Measurements from ENCODE around the gene PIP5K1C. TPM values are rescaled to one million over a fixed set of nuclear protein-coding genes. Genes with fewer than 3 reads are reported as not detected.

The PIP5K1C gene
- total RNA-seq, 2 experiments from 2014 or later = 7.3 to 7.5 TPM

DNA sequence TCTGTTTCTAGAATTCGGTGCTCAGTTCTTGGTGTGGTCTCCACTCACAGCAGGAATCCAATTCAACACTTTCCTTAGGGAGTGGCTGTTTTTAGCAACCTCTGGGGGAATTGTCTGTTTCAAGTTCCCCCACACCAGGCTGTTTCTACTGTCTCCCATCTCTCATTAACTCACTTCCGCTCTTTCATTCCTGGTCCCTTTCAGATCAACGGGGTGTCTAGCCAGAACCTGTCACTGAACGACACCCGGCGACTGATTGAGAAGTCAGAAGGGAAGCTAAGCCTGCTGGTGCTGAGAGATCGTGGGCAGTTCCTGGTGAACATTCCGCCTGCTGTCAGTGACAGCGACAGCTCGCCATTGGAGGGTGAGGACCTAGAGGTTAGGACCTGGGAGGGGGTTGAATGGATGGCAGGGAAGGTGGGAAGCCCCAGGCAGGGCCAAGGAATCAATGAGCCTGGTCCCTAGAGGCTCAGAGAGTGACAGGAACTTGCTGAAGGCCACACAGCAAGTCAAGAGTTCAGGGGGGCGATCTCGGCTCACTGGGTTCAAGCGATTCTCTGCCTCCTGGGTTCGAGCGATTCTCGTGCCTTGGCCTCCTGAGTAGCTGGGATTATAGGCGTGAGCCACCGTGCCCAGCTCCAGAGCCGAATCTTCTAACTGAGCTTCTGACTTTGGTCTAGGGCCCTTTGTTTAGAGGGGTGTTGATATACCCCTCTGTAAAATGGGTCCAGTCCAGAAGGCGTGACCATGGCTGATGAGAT is 33.5 kb upstream of the PIP5K1C start:
- CTCF ChIA-PET = no interaction called here
- no peaks in the 10 kb centered on the region for H3K36me3 Mint-ChIP-seq (ENCODE audit: low read depth)

GRCh38 chr19:3732108-3732507 is 31.8 kb upstream of the PIP5K1C start:
- Mint-ChIP-seq H3K36me3 (ENCODE audit: low read depth) (no peaks in the 10 kb centered on the region), H3K4me1 (ENCODE audit: low read depth) (no peaks in the 10 kb centered on the region), H3K27me3 (ENCODE audit: low read depth) (no peaks in the 10 kb centered on the region), H3K9me3 (no peaks in the 10 kb centered on the region), H3K4me3 (no peak overlapping the region), H3K27ac (no peak overlapping the region)
- CTCF ChIA-PET = interaction anchor here (0.7 kb wide), 1 partner anchor 11 kb away, joined by 4 read pairs; no protein-coding TSS in a partner anchor
- DNase-seq = no peak
- intact Hi-C loops (cut with micrococcal nuclease) = no loop called here

More for the DNA sequence above, 33.5 kb upstream of the PIP5K1C start:
- H3K4me1 Mint-ChIP-seq (ENCODE audit: low read depth) = peaks cover 3% of the 10 kb centered on the region
- H3K9me3 Mint-ChIP-seq = no peaks in the 10 kb centered on the region
- intact Hi-C loops (cut with micrococcal nuclease) = no loop called here
- H3K4me3 Mint-ChIP-seq = no peak overlapping the region
- no peak overlapping the region for H3K27ac Mint-ChIP-seq
- DNase-seq = no peak
- no peaks in the 10 kb centered on the region for H3K27me3 Mint-ChIP-seq (ENCODE audit: low read depth)

GRCh38 chr19:3730457-3730958 is 30.2 kb upstream of the PIP5K1C start:
- H3K4me3 Mint-ChIP-seq = no peak overlapping the region
- no peak overlapping the region for H3K27ac Mint-ChIP-seq
- CTCF ChIA-PET = no interaction called here
- H3K4me1 Mint-ChIP-seq (ENCODE audit: low read depth) = no peaks in the 10 kb centered on the region
- H3K36me3 Mint-ChIP-seq (ENCODE audit: low read depth) = no peaks in the 10 kb centered on the region
- DNase-seq = no peak
- no peaks in the 10 kb centered on the region for H3K9me3 Mint-ChIP-seq
- no peaks in the 10 kb centered on the region for H3K27me3 Mint-ChIP-seq (ENCODE audit: low read depth)
- intact Hi-C loops (cut with micrococcal nuclease) = no loop called here

- Mint-ChIP-seq H3K36me3 (ENCODE audit: low read depth) (no peaks in the 10 kb centered on the region), H3K27ac (no peak overlapping the region), H3K9me3 (no peaks in the 10 kb centered on the region), H3K4me3 (no peak overlapping the region), H3K27me3 (ENCODE audit: low read depth) (peaks cover 6% of the 10 kb centered on the region), H3K4me1 (ENCODE audit: low read depth) (peaks cover 7% of the 10 kb centered on the region)
- CTCF ChIA-PET = interaction anchor here (0.7 kb wide), 1 partner anchor 284 kb away, joined by 3 read pairs; no protein-coding TSS in a partner anchor
- DNase-seq = no peak
- intact Hi-C loops (cut with micrococcal nuclease) = no loop called here
These were observed 25.5 kb upstream of the PIP5K1C start for GRCh38 chr19:3725640-3726310.

- Mint-ChIP-seq H3K4me3 (no peak overlapping the region), H3K27ac (no peak overlapping the region), H3K9me3 (no peaks in the 10 kb centered on the region), H3K36me3 (ENCODE audit: low read depth) (no peaks in the 10 kb centered on the region), H3K4me1 (ENCODE audit: low read depth) (peaks cover 7% of the 10 kb centered on the region), H3K27me3 (ENCODE audit: low read depth) (peaks cover 6% of the 10 kb centered on the region)
- CTCF ChIA-PET = interaction anchor here (0.7 kb wide), 1 partner anchor 283 kb away, joined by 3 read pairs; no protein-coding TSS in a partner anchor
- no peak for DNase-seq
- intact Hi-C loops (cut with micrococcal nuclease) = no loop called here
These were observed 24.9 kb upstream of the PIP5K1C start for GRCh38 chr19:3725121-3725520.

DNA sequence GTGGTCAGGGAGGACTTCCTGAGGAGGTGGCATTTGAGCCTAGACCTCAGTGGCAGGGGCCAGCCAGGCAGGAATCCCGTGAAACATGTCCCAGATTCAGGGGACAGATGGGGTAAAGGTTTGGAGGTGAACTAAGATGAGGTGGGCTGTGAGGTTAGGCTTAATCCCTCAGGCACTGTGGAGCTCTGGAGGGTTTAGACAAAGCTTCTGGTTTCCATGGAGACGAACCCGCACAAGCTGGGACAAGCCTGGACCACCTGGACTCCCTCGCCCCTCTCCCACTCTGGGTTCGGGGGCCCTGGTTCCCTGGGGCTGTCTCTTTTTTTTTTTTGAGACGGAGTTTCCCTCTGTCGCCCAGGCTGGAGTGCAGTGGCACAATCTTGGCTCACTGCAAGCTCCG is 23.6 kb upstream of the PIP5K1C start:
- DNase-seq = no peak
- peaks cover 7% of the 10 kb centered on the region for H3K4me1 Mint-ChIP-seq (ENCODE audit: low read depth)
- CTCF ChIA-PET = interaction anchor here (0.7 kb wide), 1 partner anchor 58 kb away, joined by 3 read pairs; no protein-coding TSS in a partner anchor
- no peak overlapping the region for H3K4me3 Mint-ChIP-seq
- no peaks in the 10 kb centered on the region for H3K36me3 Mint-ChIP-seq (ENCODE audit: low read depth)
- H3K27me3 Mint-ChIP-seq (ENCODE audit: low read depth) = peaks cover 9% of the 10 kb centered on the region
- no peak overlapping the region for H3K27ac Mint-ChIP-seq
- intact Hi-C loops (cut with micrococcal nuclease) = no loop called here
- no peaks in the 10 kb centered on the region for H3K9me3 Mint-ChIP-seq

DNA sequence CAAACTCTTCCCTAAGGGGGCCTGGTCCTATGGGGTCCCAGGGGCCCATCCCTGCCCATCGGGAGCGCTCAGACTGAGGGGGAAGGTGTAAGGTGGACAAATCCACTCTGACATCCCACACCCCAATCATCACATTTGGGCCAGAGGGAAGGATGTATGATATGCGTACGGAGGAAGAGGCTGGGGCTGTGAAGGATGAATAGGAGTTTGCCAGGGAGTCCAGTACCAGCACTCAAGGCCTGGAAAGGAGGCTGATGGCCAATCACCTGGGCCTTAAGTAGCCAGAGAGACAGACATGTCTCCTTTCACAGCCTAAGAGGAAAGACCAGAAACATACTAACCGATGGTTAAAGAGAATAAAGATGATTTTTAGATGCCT is 22.8 kb upstream of the PIP5K1C start:
- no peaks in the 10 kb centered on the region for H3K9me3 Mint-ChIP-seq
- intact Hi-C loops (cut with micrococcal nuclease) = no loop called here
- CTCF ChIA-PET = interaction anchor here (0.7 kb wide), 1 partner anchor 57 kb away, joined by 3 read pairs; no protein-coding TSS in a partner anchor

GRCh38 chr19:3722443-3723109 is 22.3 kb upstream of the PIP5K1C start:
- no peaks in the 10 kb centered on the region for H3K9me3 Mint-ChIP-seq
- no peak for DNase-seq
- no peak overlapping the region for H3K27ac Mint-ChIP-seq
- peak overlapping the region; percentile 20 for H3K4me3 Mint-ChIP-seq
- peaks cover 9% of the 10 kb centered on the region for H3K27me3 Mint-ChIP-seq (ENCODE audit: low read depth)
- no peaks in the 10 kb centered on the region for H3K36me3 Mint-ChIP-seq (ENCODE audit: low read depth)
- CTCF ChIA-PET = no interaction called here
- intact Hi-C loops (cut with micrococcal nuclease) = no loop called here
- peaks cover 7% of the 10 kb centered on the region for H3K4me1 Mint-ChIP-seq (ENCODE audit: low read depth)

More for the DNA sequence above, 22.8 kb upstream of the PIP5K1C start:
- no peak for DNase-seq
- no peaks in the 10 kb centered on the region for H3K36me3 Mint-ChIP-seq (ENCODE audit: low read depth)
- H3K27ac Mint-ChIP-seq = no peak overlapping the region
- H3K27me3 Mint-ChIP-seq (ENCODE audit: low read depth) = peaks cover 9% of the 10 kb centered on the region
- H3K4me3 Mint-ChIP-seq = no peak overlapping the region
- peaks cover 7% of the 10 kb centered on the region for H3K4me1 Mint-ChIP-seq (ENCODE audit: low read depth)

- H3K27ac Mint-ChIP-seq = no peak overlapping the region
- H3K4me1 Mint-ChIP-seq (ENCODE audit: low read depth) = peaks cover 7% of the 10 kb centered on the region
- no peaks in the 10 kb centered on the region for H3K36me3 Mint-ChIP-seq (ENCODE audit: low read depth)
- no peak for DNase-seq
- CTCF ChIA-PET = no interaction called here
- H3K4me3 Mint-ChIP-seq = peak overlapping the region; percentile 20
- intact Hi-C loops (cut with micrococcal nuclease) = loop anchor here (2.0 kb wide), 1 partner anchor 41 kb away; the partner anchor contains the start of gene MRPL54
- no peaks in the 10 kb centered on the region for H3K9me3 Mint-ChIP-seq
- H3K27me3 Mint-ChIP-seq (ENCODE audit: low read depth) = peaks cover 9% of the 10 kb centered on the region
These were observed 21.7 kb upstream of the PIP5K1C start for GRCh38 chr19:3721887-3722442.

- peaks cover 7% of the 10 kb centered on the region for H3K4me1 Mint-ChIP-seq (ENCODE audit: low read depth)
- peak; percentile 91 for DNase-seq
- no peaks in the 10 kb centered on the region for H3K9me3 Mint-ChIP-seq
- H3K4me3 Mint-ChIP-seq = peak overlapping the region; percentile 54
- peaks cover 9% of the 10 kb centered on the region for H3K27me3 Mint-ChIP-seq (ENCODE audit: low read depth)
- H3K27ac Mint-ChIP-seq = no peak overlapping the region
- no peaks in the 10 kb centered on the region for H3K36me3 Mint-ChIP-seq (ENCODE audit: low read depth)
- CTCF ChIA-PET = interaction anchor here (0.6 kb wide), 3 partner anchors 9 to 269 kb away, joined by 3 to 4 read pairs (median 3); no protein-coding TSS in a partner anchor
- intact Hi-C loops (cut with micrococcal nuclease) = loop anchor here (2.0 kb wide), 1 partner anchor 41 kb away; the partner anchor contains the start of gene MRPL54
These were observed 21.0 kb upstream of the PIP5K1C start for GRCh38 chr19:3721131-3721886.

DNA sequence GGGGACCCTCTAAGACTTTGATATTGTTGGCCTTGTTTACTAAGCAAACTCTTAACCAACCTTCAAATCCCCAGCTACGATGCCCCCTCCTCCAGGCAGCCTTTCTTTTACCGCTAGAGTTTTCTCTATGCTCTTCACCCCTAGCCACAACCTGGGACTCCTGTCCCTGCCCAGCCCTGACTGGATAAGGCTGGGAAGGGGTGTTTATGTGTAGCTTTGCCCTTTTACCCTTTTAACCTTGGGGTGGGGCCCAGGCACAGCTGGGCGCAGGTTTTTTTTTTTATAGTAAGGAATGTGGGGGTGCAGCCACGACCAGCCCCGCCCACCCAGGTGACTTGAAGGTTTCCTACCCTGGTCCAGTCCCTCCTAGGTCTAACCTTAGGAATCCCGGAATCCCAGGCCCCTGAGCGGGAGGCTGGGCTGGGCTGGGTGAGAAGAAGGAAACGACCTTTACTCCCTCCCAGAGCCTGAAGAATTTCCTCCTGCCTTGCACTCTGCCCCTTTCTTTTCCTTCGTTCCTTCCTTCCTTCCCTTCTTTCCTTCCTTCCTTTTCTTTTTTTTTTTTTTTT is 20.2 kb upstream of the PIP5K1C start:
- Mint-ChIP-seq H3K27ac (no peak overlapping the region), H3K27me3 (ENCODE audit: low read depth) (peaks cover 9% of the 10 kb centered on the region), H3K36me3 (ENCODE audit: low read depth) (no peaks in the 10 kb centered on the region), H3K9me3 (no peaks in the 10 kb centered on the region), H3K4me3 (no peak overlapping the region), H3K4me1 (ENCODE audit: low read depth) (peaks cover 7% of the 10 kb centered on the region)
- intact Hi-C loops (cut with micrococcal nuclease) = loop anchor here (2.0 kb wide), 1 partner anchor 42 kb away; the partner anchor contains the start of gene MRPL54
- DNase-seq = no peak
- CTCF ChIA-PET = interaction anchor here (0.6 to 1.2 kb wide), 4 partner anchors 8 to 170 kb away, joined by 3 to 4 read pairs (median 3); no protein-coding TSS in a partner anchor

Data from activated naive CD4-positive, alpha-beta T cell treated with anti-CD3 and anti-CD28 coated beads for 36 hours (primary cell).